Keratinocyte (primary cell): ENCODE data around the gene GRM7. TPM values are rescaled to one million over a fixed set of nuclear protein-coding genes. Genes with fewer than 3 reads are reported as not detected.

Experiments
- DNase-seq: peaks from one replicate; pipeline ENCODE4 v3.0.0-alpha.2; 2011; ENCODE audit warnings: low read depth, missing footprints, low spot score
- FAIRE-seq: peaks from 2 replicates; lab custom pipeline; 2011; peaks lifted over from hg19 to GRCh38; lab: Jason Lieb, UNC
- H2AFZ ChIP-seq: 2 replicates; pipeline ENCODE4 v1.6.0; 2012; ENCODE audit warnings: low read length, control low read depth, inconsistent platforms; ENCODE audit not compliant: control insufficient read depth
- H3K27ac ChIP-seq: 2 replicates; pipeline ENCODE4 v1.5.1; 2011; ENCODE audit warnings: low read length; ENCODE audit not compliant: control insufficient read depth, insufficient read depth
- H3K27me3 ChIP-seq: 3 replicates; pipeline ENCODE4 v1.6.0; 2011; ENCODE audit warnings: low read length; ENCODE audit not compliant: control insufficient read depth, insufficient read depth; ENCODE audit errors: extremely low read depth
- H3K36me3 ChIP-seq, 2 experiments: 2 replicates in 1 of 2; 3 replicates in 1 of 2; pipeline ENCODE4 v1.5.1; 2011; ENCODE audit warnings: low read length in 2 of 2, mild to moderate bottlenecking in 1 of 2; ENCODE audit not compliant: control insufficient read depth in 2 of 2, insufficient read depth in 2 of 2; ENCODE audit errors: extremely low read depth in 1 of 2
- H3K4me1 ChIP-seq: 3 replicates; pipeline ENCODE4 v1.5.1; 2011; ENCODE audit warnings: low read length; ENCODE audit not compliant: control insufficient read depth, insufficient read depth; ENCODE audit errors: extremely low read depth
- H3K4me2 ChIP-seq: 3 replicates; pipeline ENCODE4 v1.6.0; 2011; ENCODE audit warnings: low read depth, low read length; ENCODE audit not compliant: control insufficient read depth, insufficient read depth; ENCODE audit errors: extremely low read depth
- H3K4me3 ChIP-seq, 3 experiments: fragments of 200-600 bp in 1 of 3; sonication (generic) in 1 of 3; 2 replicates in 2 of 3; 3 replicates in 1 of 3; pipeline ENCODE4 v1.5.1; 2011 to 2016; ENCODE audit warnings: low read length in 3 of 3, mild to moderate bottlenecking in 3 of 3, control low read depth in 2 of 3, inconsistent platforms in 1 of 3, low read depth in 1 of 3, mixed read lengths in 1 of 3, mixed run types in 1 of 3, moderate library complexity in 1 of 3; ENCODE audit not compliant: control insufficient read depth in 2 of 3, insufficient read depth in 2 of 3; ENCODE audit errors: extremely low read depth in 1 of 3
- H3K79me2 ChIP-seq: 2 replicates; pipeline ENCODE4 v1.6.0; 2012; ENCODE audit warnings: low read length; ENCODE audit not compliant: control insufficient read depth, insufficient read depth
- H3K9ac ChIP-seq: 3 replicates; pipeline ENCODE4 v1.6.0; 2011; ENCODE audit warnings: low read length; ENCODE audit not compliant: control insufficient read depth, insufficient read depth; ENCODE audit errors: extremely low read depth
- H3K9me1 ChIP-seq: 3 replicates; pipeline ENCODE4 v1.6.0; 2011; ENCODE audit warnings: low read length; ENCODE audit not compliant: control insufficient read depth, insufficient read depth; ENCODE audit errors: extremely low read depth
- H3K9me3 ChIP-seq: 2 replicates; pipeline ENCODE4 v1.5.1; 2012; ENCODE audit warnings: low read depth, low read length; ENCODE audit not compliant: control insufficient read depth
- H4K20me1 ChIP-seq: 3 replicates; pipeline ENCODE4 v1.6.0; 2011; ENCODE audit warnings: low read length; ENCODE audit not compliant: control insufficient read depth, insufficient read depth; ENCODE audit errors: extremely low read depth
- EZH2 ChIP-seq: IDR thresholded peaks from one replicate; pipeline ENCODE4 v1.6.1; 2012; ENCODE audit warnings: inconsistent platforms, mild to moderate bottlenecking, low read length, moderate library complexity
- dilution Hi-C: fragments of 300-500 bp; cut with MboI; formaldehyde crosslinking; loops from one replicate; pipeline ENCODE4 v1.7.0; 2020; ENCODE audit warnings: low sequenced_read_pairs; ENCODE audit not compliant: extremely low pct_ligation_motif_present
- polyA plus RNA-seq, 5 experiments: library from polyadenylated mRNA; depleted of rRNA in 3 of 5; stranded (reverse) in 3 of 5; stranded (forward) in 1 of 5; unstranded in 1 of 5; fragments of >200 nt; gene quantifications; 1 replicate in 1 of 5; 2 replicates in 3 of 5; 3 replicates in 1 of 5; pipeline versions ENCODE4 v1.2.1 to v1.2.3, GENCODE V29; 2011 to 2012; ENCODE audit warnings: missing spikeins in 2 of 5, low read depth in 1 of 5, low replicate concordance in 1 of 5
- TF ChIP-seq, protein P1 (sequence below), 3 experiments: IDR thresholded peaks in 1 of 3; conservative IDR thresholded peaks in 1 of 3; optimal IDR thresholded peaks in 1 of 3; 2 replicates in 2 of 3; 3 replicates in 1 of 3; pipeline versions ENCODE3 to v1.5.1; 2011; ENCODE audit warnings: low read length in 3 of 3, mild to moderate bottlenecking in 3 of 3, moderate library complexity in 2 of 3, control low read depth in 1 of 3, inconsistent platforms in 1 of 3; ENCODE audit not compliant: insufficient read depth in 2 of 3; ENCODE audit errors: extremely low read depth in 1 of 3

The GRM7 gene
- polyA plus RNA-seq, 1 donor (not counting 4 experiments of a cell fraction or from before 2014, with no cell fraction given) = not detected

DNA sequence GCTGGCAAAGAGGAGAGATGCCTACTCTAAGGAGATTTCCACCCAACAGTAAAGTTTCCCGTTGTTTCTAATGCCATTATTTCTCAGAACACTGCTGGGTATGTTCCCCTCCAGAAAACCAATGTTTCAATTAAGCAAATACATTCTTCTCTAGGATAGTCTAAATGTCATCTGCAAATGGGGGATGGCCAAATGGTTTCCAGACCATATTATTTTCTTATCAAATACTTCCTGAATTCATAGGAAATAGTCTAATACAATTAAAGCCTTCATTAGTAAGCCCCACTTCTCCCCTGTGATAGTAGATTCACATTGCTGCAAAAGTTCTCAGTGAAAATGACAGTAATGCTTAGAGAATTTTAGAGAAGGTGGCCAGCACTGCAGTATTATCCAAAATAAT lies 716.6 kb downstream of the GRM7 start:
- H3K36me3 ChIP-seq = no peaks in the 10 kb centered on the region
- H2AFZ ChIP-seq = no peak overlapping the region
- H3K9me3 ChIP-seq = no peaks in the 10 kb centered on the region
- no peaks in the 10 kb centered on the region for H3K4me1 ChIP-seq
- no peaks in the 10 kb centered on the region for H3K79me2 ChIP-seq
- DNase-seq (no peak), FAIRE-seq (no peak)
- no peak overlapping the region for H3K27ac ChIP-seq
- dilution Hi-C loops = no loop called here
- H3K4me3 ChIP-seq = no peak overlapping the region
- H3K9ac ChIP-seq = no peak overlapping the region
- H3K9me1 ChIP-seq = no peaks in the 10 kb centered on the region
- H3K27me3 ChIP-seq = no peaks in the 10 kb centered on the region
- no peaks in the 10 kb centered on the region for H4K20me1 ChIP-seq
- no peak for TF ChIP-seq EZH2
- TF ChIP-seq, protein P1, sequence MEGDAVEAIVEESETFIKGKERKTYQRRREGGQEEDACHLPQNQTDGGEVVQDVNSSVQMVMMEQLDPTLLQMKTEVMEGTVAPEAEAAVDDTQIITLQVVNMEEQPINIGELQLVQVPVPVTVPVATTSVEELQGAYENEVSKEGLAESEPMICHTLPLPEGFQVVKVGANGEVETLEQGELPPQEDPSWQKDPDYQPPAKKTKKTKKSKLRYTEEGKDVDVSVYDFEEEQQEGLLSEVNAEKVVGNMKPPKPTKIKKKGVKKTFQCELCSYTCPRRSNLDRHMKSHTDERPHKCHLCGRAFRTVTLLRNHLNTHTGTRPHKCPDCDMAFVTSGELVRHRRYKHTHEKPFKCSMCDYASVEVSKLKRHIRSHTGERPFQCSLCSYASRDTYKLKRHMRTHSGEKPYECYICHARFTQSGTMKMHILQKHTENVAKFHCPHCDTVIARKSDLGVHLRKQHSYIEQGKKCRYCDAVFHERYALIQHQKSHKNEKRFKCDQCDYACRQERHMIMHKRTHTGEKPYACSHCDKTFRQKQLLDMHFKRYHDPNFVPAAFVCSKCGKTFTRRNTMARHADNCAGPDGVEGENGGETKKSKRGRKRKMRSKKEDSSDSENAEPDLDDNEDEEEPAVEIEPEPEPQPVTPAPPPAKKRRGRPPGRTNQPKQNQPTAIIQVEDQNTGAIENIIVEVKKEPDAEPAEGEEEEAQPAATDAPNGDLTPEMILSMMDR (optimal IDR thresholded peaks at IDR 0.05 in 1 of 3, IDR thresholded peaks at IDR 0.05 in 1 of 3, conservative IDR thresholded peaks at IDR 0.05 in 1 of 3; ENCODE audit: extremely low read depth in 1 of 3, insufficient read depth in 2 of 3, low read length in 3 of 3) = no peak
- no peak overlapping the region for H3K4me2 ChIP-seq

DNA sequence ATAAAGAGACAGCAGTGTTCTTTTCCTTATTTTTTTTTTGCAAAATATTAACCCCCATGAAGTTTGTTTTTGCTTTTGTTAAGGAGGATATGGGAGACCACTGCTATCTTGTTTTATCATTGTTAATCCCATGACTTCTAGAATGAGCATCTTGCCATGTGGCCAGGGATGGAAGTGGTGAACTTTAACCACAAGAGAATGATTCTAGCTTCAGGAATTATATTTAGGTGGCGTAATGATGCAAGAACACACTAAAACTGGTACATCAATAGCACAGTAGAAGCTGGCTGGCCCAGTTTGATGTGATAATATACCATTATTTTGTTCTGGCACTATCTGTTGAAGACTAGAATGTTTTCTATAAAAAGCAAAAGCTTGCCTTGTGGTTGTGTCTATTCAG lies 720.9 kb downstream of the GRM7 start:
- Histone ChIP-seq H3K27ac (no peak overlapping the region), H3K9me3 (no peaks in the 10 kb centered on the region), H4K20me1 (no peaks in the 10 kb centered on the region), H3K9me1 (no peaks in the 10 kb centered on the region), H3K4me3 (no peak overlapping the region), H3K4me1 (no peaks in the 10 kb centered on the region), H3K4me2 (no peak overlapping the region), H2AFZ (no peak overlapping the region), H3K27me3 (no peaks in the 10 kb centered on the region), H3K9ac (no peak overlapping the region), H3K36me3 (no peaks in the 10 kb centered on the region), H3K79me2 (no peaks in the 10 kb centered on the region)
- DNase-seq = no peak
- TF ChIP-seq EZH2 = no peak
- TF ChIP-seq, protein P1 (optimal IDR thresholded peaks at IDR 0.05 in 1 of 3, IDR thresholded peaks at IDR 0.05 in 1 of 3, conservative IDR thresholded peaks at IDR 0.05 in 1 of 3; ENCODE audit: extremely low read depth in 1 of 3, insufficient read depth in 2 of 3, low read length in 3 of 3) = no peak
- FAIRE-seq = no peak
- dilution Hi-C loops = no loop called here
